GM10847 (cell line): ENCODE measurements around the gene LRRC75B.

ENCODE experiments used
- POLR2A ChIP-seq: IDR thresholded peaks from 2 replicates; pipeline ENCODE4 v1.6.1; 2011; ENCODE audit not compliant: insufficient read length; ENCODE audit errors: extremely low read depth

Gene LRRC75B

DNA sequence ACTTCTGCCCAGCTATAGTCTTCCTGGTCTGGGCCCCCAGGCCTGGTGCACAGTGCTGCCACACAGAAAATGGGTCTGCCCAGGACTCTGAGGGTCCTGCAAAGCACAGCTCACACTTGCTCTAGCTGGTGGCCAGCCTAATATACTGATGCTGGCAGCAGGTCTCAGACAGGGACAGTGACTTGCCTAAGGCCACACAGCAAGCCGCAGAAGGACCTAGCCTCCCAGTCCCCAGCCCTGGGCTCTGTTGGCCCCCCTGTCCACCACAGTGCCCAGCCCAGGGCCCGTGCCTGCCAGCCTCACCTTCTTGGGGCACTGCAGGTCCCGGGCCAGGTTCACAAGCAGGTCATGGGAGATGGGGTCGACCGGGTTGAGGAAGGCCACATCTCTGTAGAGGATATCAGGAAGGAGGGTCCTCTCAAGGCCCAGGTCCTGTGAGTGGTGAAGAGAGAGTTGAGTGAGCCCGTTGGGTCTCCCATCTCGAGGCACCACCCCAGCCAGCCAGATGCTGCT, 3.3 kb downstream of the LRRC75B start:
- no peak for TF ChIP-seq POLR2A

DNA sequence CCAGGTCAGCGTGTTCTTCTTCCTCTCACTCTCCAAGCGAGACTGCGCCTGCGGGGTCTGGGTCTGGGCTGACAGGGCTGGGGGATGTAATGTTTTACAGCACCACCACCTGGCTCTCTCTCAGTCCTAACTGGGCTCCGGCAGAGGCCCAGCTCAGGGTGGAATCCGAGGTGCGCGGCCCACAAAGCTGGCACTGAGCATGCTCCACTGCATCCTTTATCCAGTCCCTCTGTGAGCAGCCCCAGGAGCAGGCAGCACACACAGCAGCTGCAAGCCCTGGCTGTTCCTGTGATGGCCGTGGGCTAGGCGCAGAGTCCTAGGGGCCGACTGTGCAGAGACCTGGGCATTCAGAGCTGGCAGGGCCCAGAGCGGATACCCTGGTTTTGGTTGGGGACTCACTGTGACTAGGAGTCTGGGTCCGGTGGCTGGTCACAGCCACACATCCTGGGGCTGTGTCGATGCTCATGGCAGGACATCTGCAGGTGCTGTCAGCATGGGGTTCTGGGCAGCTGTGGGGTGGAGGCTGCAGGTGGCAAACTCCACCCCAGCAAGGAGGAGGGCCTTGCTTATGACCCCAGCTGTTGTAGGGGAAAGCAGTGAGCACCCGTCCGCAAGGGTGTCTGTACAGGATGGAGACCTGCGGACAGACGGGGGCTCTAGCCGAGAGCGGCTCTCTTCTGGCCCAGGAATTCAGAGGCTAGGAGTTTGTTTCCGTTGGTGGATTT, 4.0 kb downstream of the LRRC75B start:
- no peak for TF ChIP-seq POLR2A

DNA sequence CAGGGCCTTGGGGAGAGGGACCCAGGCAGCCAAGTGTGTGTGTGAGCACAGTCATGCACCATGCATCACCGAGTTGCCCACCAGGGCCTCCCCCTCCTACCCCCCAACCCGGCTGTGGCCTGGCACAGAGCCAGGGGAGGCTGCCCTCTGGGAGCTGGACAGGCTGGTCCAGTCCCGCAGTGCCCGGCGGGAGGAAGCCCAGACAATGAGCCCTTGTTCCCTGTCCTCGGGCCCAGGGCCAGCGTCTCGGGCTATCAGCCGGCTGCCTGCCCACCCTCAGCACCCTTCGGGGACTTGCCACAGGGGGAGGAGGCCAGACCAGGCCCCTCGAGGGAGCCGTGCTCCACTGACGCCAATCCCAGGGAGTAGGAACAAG, 4.5 kb downstream of the LRRC75B start:
- TF ChIP-seq POLR2A, result no peak

DNA sequence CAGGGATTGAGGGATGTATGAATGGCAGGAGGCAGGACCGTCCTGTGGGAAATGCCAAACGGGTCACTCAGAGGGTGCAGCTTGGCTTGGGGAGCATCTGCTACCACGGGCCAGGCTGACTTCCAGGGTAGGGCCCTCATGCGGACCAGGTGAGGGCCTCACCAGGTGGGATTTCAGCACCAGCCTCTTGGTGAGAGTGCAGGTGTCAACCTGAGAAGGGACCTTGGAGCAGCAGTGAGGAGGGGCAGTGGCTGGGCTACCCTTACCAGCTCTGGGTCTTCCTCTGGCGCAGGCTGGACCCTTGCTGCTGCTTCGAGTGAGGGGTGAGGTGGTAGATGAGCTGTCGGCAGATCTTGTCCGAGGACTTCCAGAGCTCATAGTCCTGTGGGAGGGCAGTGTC, 4.9 kb downstream of the LRRC75B start:
- TF ChIP-seq POLR2A, result no peak

- TF ChIP-seq POLR2A, result no peak
These were observed 5.6 kb downstream of the LRRC75B start for GRCh38 chr22:24587251-24587650.

GRCh38 chr22:24585927-24586546, 6.8 kb downstream of the LRRC75B start:
- no peak for TF ChIP-seq POLR2A

DNA sequence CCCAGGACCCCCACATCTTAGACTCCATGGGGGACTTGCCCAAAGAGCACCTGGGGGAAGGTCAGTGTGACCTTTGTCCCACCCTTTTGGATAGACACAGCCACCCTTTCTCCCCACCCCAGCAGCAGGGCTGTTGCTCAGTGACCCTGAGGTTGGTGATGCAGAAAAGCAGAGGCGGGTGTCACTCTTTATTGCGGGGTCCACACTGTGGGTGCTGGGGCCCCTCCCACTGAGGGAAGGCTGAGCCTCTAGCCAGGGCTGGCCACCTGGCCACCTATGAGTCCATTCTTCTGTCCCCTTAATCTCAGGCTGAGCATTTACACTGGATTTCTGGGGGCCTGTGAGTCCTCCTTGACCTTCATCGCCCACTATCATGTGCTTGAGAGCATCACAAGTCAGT, 7.4 kb downstream of the LRRC75B start:
- no peak for TF ChIP-seq POLR2A

GRCh38 chr22:24584871-24585411, 7.9 kb downstream of the LRRC75B start:
- no peak for TF ChIP-seq POLR2A

DNA sequence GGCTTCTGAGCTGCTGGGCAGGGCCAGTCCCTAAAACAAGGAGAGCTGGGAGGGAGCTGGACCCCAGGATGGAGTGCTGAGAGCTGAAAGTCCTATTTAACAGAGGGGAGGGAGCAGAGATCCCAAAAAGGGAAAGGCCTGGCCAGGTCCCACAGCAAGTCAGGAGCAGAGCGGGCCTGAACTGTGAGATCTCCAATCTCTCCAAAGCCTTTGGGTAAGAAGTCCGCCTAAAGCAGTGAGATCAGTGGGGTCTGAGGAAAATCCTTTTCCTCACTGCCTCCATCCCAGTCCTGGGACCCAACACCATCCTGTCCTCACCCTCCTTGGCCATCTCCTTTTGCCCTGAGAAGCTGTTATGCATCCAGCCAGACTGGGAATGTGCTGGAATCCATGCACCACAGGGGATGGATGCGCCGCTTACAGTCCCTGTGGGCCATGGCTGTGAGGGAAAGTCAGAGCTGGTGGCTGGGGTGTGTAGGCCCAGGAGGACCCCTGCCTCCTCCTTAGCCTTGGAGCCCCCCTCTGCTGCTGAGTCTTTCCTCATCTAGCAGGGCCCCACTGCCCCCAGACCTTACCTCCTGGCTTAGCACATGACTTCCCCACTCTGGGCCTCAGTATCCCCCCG, 8.6 kb downstream of the LRRC75B start:
- TF ChIP-seq POLR2A, result no peak

GRCh38 chr22:24583221-24584165, 9.4 kb downstream of the LRRC75B start:
- TF ChIP-seq POLR2A, result no peak

- no peak for TF ChIP-seq POLR2A
These were observed 10.6 kb downstream of the LRRC75B start for GRCh38 chr22:24582056-24582814.

- TF ChIP-seq POLR2A, result no peak
These were observed 12.6 kb downstream of the LRRC75B start for GRCh38 chr22:24580276-24580675.

DNA sequence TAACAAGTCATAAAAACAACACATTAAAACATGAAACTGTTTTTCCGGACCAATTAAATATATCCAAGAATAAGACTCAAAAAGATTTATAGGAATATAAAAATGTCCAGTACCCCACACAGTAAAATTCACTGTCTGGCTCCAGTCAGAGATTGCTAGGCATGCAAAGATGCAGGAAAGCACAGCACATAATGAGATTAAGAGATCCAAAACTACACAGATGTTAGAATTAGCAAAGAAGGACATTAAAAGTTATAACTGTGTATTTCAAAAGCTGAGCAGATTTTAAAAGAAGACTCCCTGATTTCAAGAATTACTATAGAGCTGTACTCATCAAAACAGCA, 13.6 kb downstream of the LRRC75B start:
- TF ChIP-seq POLR2A, result no peak
